ENCODE data around the gene HMGN4.

HMGN4 gene

GRCh38 chr6:26534681-26535465 lies 3.3 kb upstream of the HMGN4 start:
- no peak for DNase-seq (ENCODE audit: extremely low read depth, low read depth)
- no peak for TF ChIP-seq CTCF (IDR thresholded peaks at IDR 0.05; ENCODE audit: low read depth, low read length)

- no peak for TF ChIP-seq CTCF (IDR thresholded peaks at IDR 0.05; ENCODE audit: low read depth, low read length)
- no peak for DNase-seq (ENCODE audit: extremely low read depth, low read depth)
Measured at GRCh38 chr6:26536571-26537159, 1.5 kb upstream of the HMGN4 start.

- TF ChIP-seq CTCF (IDR thresholded peaks at IDR 0.05; ENCODE audit: low read depth, low read length): no peak
- peak; percentile 85 for DNase-seq (ENCODE audit: extremely low read depth, low read depth)
Measured at GRCh38 chr6:26537160-26537845, 863 bp upstream of the HMGN4 start.

GRCh38 chr6:26538572-26538902 lies 371 bp downstream of the HMGN4 start:
- DNase-seq (ENCODE audit: extremely low read depth, low read depth): no peak
- TF ChIP-seq CTCF (IDR thresholded peaks at IDR 0.05; ENCODE audit: low read depth, low read length): no peak

- TF ChIP-seq CTCF (IDR thresholded peaks at IDR 0.05; ENCODE audit: low read depth, low read length): no peak
Measured at GRCh38 chr6:26539071-26539615, 977 bp downstream of the HMGN4 start.

GRCh38 chr6:26541579-26541978 lies 3.4 kb downstream of the HMGN4 start:
- no peak for TF ChIP-seq CTCF (IDR thresholded peaks at IDR 0.05; ENCODE audit: low read depth, low read length)
- no peak for DNase-seq (ENCODE audit: extremely low read depth, low read depth)

More at GRCh38 chr6:26539071-26539615, 977 bp downstream of the HMGN4 start:
- no peak for DNase-seq (ENCODE audit: extremely low read depth, low read depth)

- TF ChIP-seq CTCF (IDR thresholded peaks at IDR 0.05; ENCODE audit: low read depth, low read length): peak; percentile 15
- no peak for DNase-seq (ENCODE audit: extremely low read depth, low read depth)
Measured at GRCh38 chr6:26543953-26544352, 5.8 kb downstream of the HMGN4 start.

All from AG09319 (cell line).